Measurements from ENCODE around the gene MRGPRX3. TPM values are rescaled to one million over a fixed set of nuclear protein-coding genes. Genes with fewer than 3 reads are reported as not detected.
A peak's percentile ranks its signal among the peaks of the same experiment; 100 is the strongest.

MRGPRX3 gene
- total RNA-seq, 1 experiment from 2014 or later, result not detected

GRCh38 chr11:18151581-18151980 lies 19.2 kb downstream of the MRGPRX3 start:
- H3K36me3 ChIP-seq (ENCODE audit: low read depth, low read length), result no peaks in the 10 kb centered on the region
- ChIA-PET POLR2A (ENCODE audit: unreplicated experiment) (no interaction called here), CTCF (no interaction called here)
- no peak for ATAC-seq
- no peak overlapping the region for H2AFZ ChIP-seq (ENCODE audit: low read length)
- H3K9me3 ChIP-seq (ENCODE audit: low read length), result no peaks in the 10 kb centered on the region
- no peak for DNase-seq
- TF ChIP-seq EZH2 (IDR thresholded peaks at IDR 0.05; ENCODE audit: low read length, unreplicated experiment) (no peak), CTCF (conservative IDR thresholded peaks at IDR 0.05; ENCODE audit: low read depth, low read length) (no peak), EZH2phosphoT487 (IDR thresholded peaks at IDR 0.05; ENCODE audit: borderline replicate concordance, low read length) (no peak)
- H3K4me3 ChIP-seq (ENCODE audit: low read length), result no peak overlapping the region
- intact Hi-C loops (cut with micrococcal nuclease), result no loop called here
- H3K4me2 ChIP-seq (ENCODE audit: low read length), result no peak overlapping the region
- H4K20me1 ChIP-seq (ENCODE audit: low read length), result no peaks in the 10 kb centered on the region
- no peaks in the 10 kb centered on the region for H3F3A ChIP-seq (ENCODE audit: low read length, unreplicated experiment)
- no peaks in the 10 kb centered on the region for H3K79me2 ChIP-seq (ENCODE audit: low read length)
- H3K9ac ChIP-seq (ENCODE audit: low read length), result no peak overlapping the region
- no peaks in the 10 kb centered on the region for H3K4me1 ChIP-seq (ENCODE audit: insufficient read depth, low read length)
- no peaks in the 10 kb centered on the region for H3K9me2 ChIP-seq (replicated peaks; ENCODE audit: low read length)
- H3K27ac ChIP-seq (ENCODE audit: low read length), result no peak overlapping the region
- no TSS peak for BruUV-seq (replicated peaks)
- H3K27me3 ChIP-seq (ENCODE audit: low read length), result peaks cover 70% of the 10 kb centered on the region

GRCh38 chr11:18168372-18168771 lies 36.0 kb downstream of the MRGPRX3 start:
- Histone ChIP-seq H3K9me3 (ENCODE audit: low read length) (no peaks in the 10 kb centered on the region), H3K79me2 (ENCODE audit: low read length) (no peaks in the 10 kb centered on the region), H4K20me1 (ENCODE audit: low read length) (no peaks in the 10 kb centered on the region), H3K27me3 (ENCODE audit: low read length) (peaks cover 26% of the 10 kb centered on the region), H3K9me2 (replicated peaks; ENCODE audit: low read length) (no peaks in the 10 kb centered on the region), H3F3A (ENCODE audit: low read length, unreplicated experiment) (no peaks in the 10 kb centered on the region), H3K4me3 (ENCODE audit: low read length) (no peak overlapping the region), H3K4me1 (ENCODE audit: insufficient read depth, low read length) (no peaks in the 10 kb centered on the region), H3K4me2 (ENCODE audit: low read length) (no peak overlapping the region), H2AFZ (ENCODE audit: low read length) (no peak overlapping the region), H3K27ac (ENCODE audit: low read length) (no peak overlapping the region), H3K9ac (ENCODE audit: low read length) (no peak overlapping the region), H3K36me3 (ENCODE audit: low read depth, low read length) (no peaks in the 10 kb centered on the region)
- no peak for TF ChIP-seq EZH2 (IDR thresholded peaks at IDR 0.05; ENCODE audit: low read length, unreplicated experiment)
- TF ChIP-seq CTCF (conservative IDR thresholded peaks at IDR 0.05; ENCODE audit: low read depth, low read length), result no peak
- no peak for TF ChIP-seq EZH2phosphoT487 (IDR thresholded peaks at IDR 0.05; ENCODE audit: borderline replicate concordance, low read length)
- ATAC-seq (no peak), DNase-seq (no peak)
- no TSS peak for BruUV-seq (replicated peaks)
- intact Hi-C loops (cut with micrococcal nuclease), result no loop called here
- ChIA-PET CTCF (no interaction called here), POLR2A (ENCODE audit: unreplicated experiment) (no interaction called here)

GRCh38 chr11:18171377-18172000 lies 39.1 kb downstream of the MRGPRX3 start:
- intact Hi-C loops (cut with micrococcal nuclease), result loop anchor here (5.0 kb wide), 1 partner anchor 591 kb away; no protein-coding TSS in a partner anchor
- Histone ChIP-seq H3K36me3 (ENCODE audit: low read depth, low read length) (no peaks in the 10 kb centered on the region), H3K27me3 (ENCODE audit: low read length) (peaks cover 43% of the 10 kb centered on the region), H3K27ac (ENCODE audit: low read length) (no peak overlapping the region), H3K4me3 (ENCODE audit: low read length) (no peak overlapping the region), H2AFZ (ENCODE audit: low read length) (no peak overlapping the region), H3F3A (ENCODE audit: low read length, unreplicated experiment) (no peaks in the 10 kb centered on the region), H3K4me1 (ENCODE audit: insufficient read depth, low read length) (no peaks in the 10 kb centered on the region), H3K9me3 (ENCODE audit: low read length) (no peaks in the 10 kb centered on the region), H3K79me2 (ENCODE audit: low read length) (no peaks in the 10 kb centered on the region), H3K4me2 (ENCODE audit: low read length) (no peak overlapping the region), H3K9me2 (replicated peaks; ENCODE audit: low read length) (no peaks in the 10 kb centered on the region), H4K20me1 (ENCODE audit: low read length) (no peaks in the 10 kb centered on the region), H3K9ac (ENCODE audit: low read length) (no peak overlapping the region)
- BruUV-seq (replicated peaks), result no TSS peak
- peak; percentile 97 for ATAC-seq
- CTCF ChIA-PET, result interaction anchor here (0.6 to 1.1 kb wide), 3 partner anchors 33 to 157 kb away, joined by 3 to 6 read pairs (median 3); no protein-coding TSS in a partner anchor
- TF ChIP-seq EZH2phosphoT487 (IDR thresholded peaks at IDR 0.05; ENCODE audit: borderline replicate concordance, low read length) (no peak), EZH2 (IDR thresholded peaks at IDR 0.05; ENCODE audit: low read length, unreplicated experiment) (no peak), CTCF (conservative IDR thresholded peaks at IDR 0.05; ENCODE audit: low read depth, low read length) (peak; percentile 74)
- peak; percentile 51 for DNase-seq
- POLR2A ChIA-PET (ENCODE audit: unreplicated experiment), result no interaction called here

All from PC-3 (cell line).